B cell (primary cell): ENCODE measurements around the gene KIR3DL2.

Experiments used
- CTCF ChIP-seq: fragments of 200-600 bp; IDR thresholded peaks from one replicate; pipeline ENCODE4 v1.8.0; 2022; ENCODE audit warnings: antibody characterized with exemption, mild to moderate bottlenecking
- EZH2 ChIP-seq: IDR thresholded peaks from 2 replicates; pipeline ENCODE4 v1.6.1; 2012; ENCODE audit warnings: borderline replicate concordance, low read depth, mild to moderate bottlenecking, moderate library complexity, low read length; ENCODE audit not compliant: insufficient read depth, poor library complexity, severe bottlenecking

GRCh38 chr19:54804571-54804970, 45.7 kb upstream of the KIR3DL2 start:
- TF ChIP-seq CTCF (no peak), EZH2 (no peak)
